Pancreas (tissue), 10 donors: ENCODE results near the gene KCNC4. TPM values are rescaled to one million over a fixed set of nuclear protein-coding genes. Genes with fewer than 3 reads are reported as not detected.
A peak's percentile ranks its signal among the peaks of the same experiment; 100 is the strongest.

ENCODE experiments used
- ATAC-seq, 4 donors: fragments of 200-7000 bp; cut with Tn5 transposase; one replicate each; pipeline versions ENCODE4 v1.8.0 to v1.9.1; 2020; ENCODE audit warnings: mild to moderate bottlenecking in 4 of 4, moderate library complexity in 4 of 4
- DNase-seq, 6 donors: peaks; one replicate each; pipeline ENCODE4 v3.0.0-alpha.2; 2020
- FAIRE-seq: peaks from 2 replicates; lab custom pipeline; 2012; peaks lifted over from hg19 to GRCh38; lab: Jason Lieb, UNC
- H3K27ac ChIP-seq, 4 donors: fragments of 200-600 bp; sonication (generic); 1 replicate in 3 of 4; 2 replicates in 1 of 4; pipeline versions ENCODE4 v1.5.0 to v1.8.0; 2020
- H3K27me3 ChIP-seq, 4 donors: fragments of 200-600 bp; one replicate each; pipeline ENCODE4 v1.8.0; 2021
- H3K36me3 ChIP-seq, 3 donors: fragments of 200-600 bp; sonication (generic) in 1 of 3; one replicate each; pipeline versions ENCODE4 v1.5.0 to v1.8.0; 2020 to 2021
- H3K4me1 ChIP-seq, 3 donors: fragments of 200-600 bp; one replicate each; pipeline ENCODE4 v1.8.0; 2021
- H3K4me3 ChIP-seq, 4 donors: fragments of 200-600 bp; sonication (generic) in 2 of 4; one replicate each; pipeline versions ENCODE4 v1.5.0 to v1.8.0; 2020 to 2021
- H3K9me3 ChIP-seq, 4 donors: fragments of 200-600 bp; one replicate each; pipeline ENCODE4 v1.8.0; 2021
- WGBS, 2 donors: extraction: QIAGEN DNeasy Blood & Tissue Kit; methylation state at CpG; one replicate each; pipeline ENCODE4 v1.1.7; 2013; 5-methylcytosine and 5-hydroxymethylcytosine counted together
- intact Hi-C, 3 donors: fragments of 100-400 bp; cut with DNase I; formaldehyde crosslinking; loops; one replicate each; pipeline versions ENCODE4 v1.11.1 to v1.14.2; 2022
- polyA plus RNA-seq, 2 donors: library from polyadenylated mRNA; stranded (reverse); fragments of 200-250 nt; gene quantifications; one replicate each; pipeline ENCODE4 v1.2.3, GENCODE V29; 2013
- total RNA-seq, 6 donors: library from RNA; stranded (reverse); fragmentation: NEBNext Ultra II Directional in 4 of 6; extraction: Animal tissue kit (Norgen Biotek cat#: 25700) in 4 of 6; gene quantifications; one replicate each; pipeline versions ENCODE4 v1.2.1 to v1.2.4, GENCODE V29; 2021 to 2023
- TF ChIP-seq, protein P1 (sequence below), 4 donors: fragments of 200-600 bp; sonication (generic) in 3 of 4; IDR thresholded peaks; one replicate each; pipeline versions ENCODE4 v1.5.0 to v1.8.0; 2021; ENCODE audit warnings: antibody characterized with exemption in 4 of 4
- donor health status: healthy with polysubstance abuse.
- donor health status: DM: no; HTN: no; CAD: no; lungs with moderate emphysema.
- donor health status: DM: no; HTN: no; CAD: no.
- donor health status: control.
- donor health status: control.
- donor health status: Bipolar disorder and iron deficiency.
- donor health status: DM: yes; HTN: yes; CAD: no.
- donor health status: DM: no; HTN: no; CAD: no.
- donor health status: DM: no; HTN: no; CAD: no.
- donor health status: DM: yes; HTN: yes; CAD: no.

KCNC4 gene
- total and polyA plus RNA-seq, 8 donors, result 5.4 to 18.6 (median 9.5) TPM

DNA sequence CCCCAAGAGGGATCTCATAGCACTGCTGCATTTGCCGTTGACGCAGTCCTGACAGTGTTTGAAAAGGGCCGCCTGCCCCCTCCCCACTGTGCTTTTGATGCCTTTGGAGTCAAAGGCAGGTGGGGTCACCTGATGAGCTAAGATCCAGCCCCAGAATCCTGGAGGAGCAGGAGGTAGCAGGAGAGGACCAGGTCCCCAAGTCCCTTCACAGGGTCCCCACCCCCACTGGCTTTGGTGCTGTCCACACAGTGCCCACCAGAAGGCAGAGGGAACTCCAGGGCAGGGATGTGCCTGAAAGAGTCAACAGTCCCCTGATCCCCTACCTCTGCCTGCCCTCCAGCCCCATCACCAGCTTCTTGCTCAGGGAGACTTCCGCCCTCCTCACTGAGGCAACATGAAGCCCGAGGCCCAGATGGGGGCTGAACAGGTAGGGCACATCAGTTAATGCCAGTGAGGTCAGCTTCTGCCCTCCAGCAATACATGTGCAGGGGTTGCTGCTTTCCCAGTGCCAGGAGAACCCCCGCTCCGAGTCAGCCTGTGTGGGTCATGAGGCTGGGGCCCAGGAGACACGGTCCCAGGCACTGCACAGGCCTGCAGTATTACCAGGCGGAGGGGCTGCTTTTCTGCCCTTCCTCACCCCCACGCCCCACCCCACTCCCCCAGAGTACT lies 8.8 kb upstream of the KCNC4 start:
- Histone ChIP-seq H3K9me3 (no peaks in the 10 kb centered on the region), H3K4me3 (no peak overlapping the region), H3K36me3 (no peaks in the 10 kb centered on the region), H3K27me3 (no peaks in the 10 kb centered on the region), H3K27ac (no peak overlapping the region), H3K4me1 (peaks cover 0 to 5% (median 2%) of the 10 kb centered on the region in 3 donors)
- TF ChIP-seq, protein P1, sequence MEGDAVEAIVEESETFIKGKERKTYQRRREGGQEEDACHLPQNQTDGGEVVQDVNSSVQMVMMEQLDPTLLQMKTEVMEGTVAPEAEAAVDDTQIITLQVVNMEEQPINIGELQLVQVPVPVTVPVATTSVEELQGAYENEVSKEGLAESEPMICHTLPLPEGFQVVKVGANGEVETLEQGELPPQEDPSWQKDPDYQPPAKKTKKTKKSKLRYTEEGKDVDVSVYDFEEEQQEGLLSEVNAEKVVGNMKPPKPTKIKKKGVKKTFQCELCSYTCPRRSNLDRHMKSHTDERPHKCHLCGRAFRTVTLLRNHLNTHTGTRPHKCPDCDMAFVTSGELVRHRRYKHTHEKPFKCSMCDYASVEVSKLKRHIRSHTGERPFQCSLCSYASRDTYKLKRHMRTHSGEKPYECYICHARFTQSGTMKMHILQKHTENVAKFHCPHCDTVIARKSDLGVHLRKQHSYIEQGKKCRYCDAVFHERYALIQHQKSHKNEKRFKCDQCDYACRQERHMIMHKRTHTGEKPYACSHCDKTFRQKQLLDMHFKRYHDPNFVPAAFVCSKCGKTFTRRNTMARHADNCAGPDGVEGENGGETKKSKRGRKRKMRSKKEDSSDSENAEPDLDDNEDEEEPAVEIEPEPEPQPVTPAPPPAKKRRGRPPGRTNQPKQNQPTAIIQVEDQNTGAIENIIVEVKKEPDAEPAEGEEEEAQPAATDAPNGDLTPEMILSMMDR (IDR thresholded peaks at IDR 0.05), result no peak
- peak in 1 of 6 donors; percentile 47 for DNase-seq
- no peak for FAIRE-seq
- intact Hi-C loops, result loop anchor here (5.0 to 10.0 kb wide), 4 partner anchors 254 to 294 kb away; partner anchors contain the start of gene PROK1 (in 1 of the 3)
- no peak for ATAC-seq
- 72 to 75% methylated on average over 9 to 10 of the region's 10 CpGs for WGBS, 2 donors

DNA sequence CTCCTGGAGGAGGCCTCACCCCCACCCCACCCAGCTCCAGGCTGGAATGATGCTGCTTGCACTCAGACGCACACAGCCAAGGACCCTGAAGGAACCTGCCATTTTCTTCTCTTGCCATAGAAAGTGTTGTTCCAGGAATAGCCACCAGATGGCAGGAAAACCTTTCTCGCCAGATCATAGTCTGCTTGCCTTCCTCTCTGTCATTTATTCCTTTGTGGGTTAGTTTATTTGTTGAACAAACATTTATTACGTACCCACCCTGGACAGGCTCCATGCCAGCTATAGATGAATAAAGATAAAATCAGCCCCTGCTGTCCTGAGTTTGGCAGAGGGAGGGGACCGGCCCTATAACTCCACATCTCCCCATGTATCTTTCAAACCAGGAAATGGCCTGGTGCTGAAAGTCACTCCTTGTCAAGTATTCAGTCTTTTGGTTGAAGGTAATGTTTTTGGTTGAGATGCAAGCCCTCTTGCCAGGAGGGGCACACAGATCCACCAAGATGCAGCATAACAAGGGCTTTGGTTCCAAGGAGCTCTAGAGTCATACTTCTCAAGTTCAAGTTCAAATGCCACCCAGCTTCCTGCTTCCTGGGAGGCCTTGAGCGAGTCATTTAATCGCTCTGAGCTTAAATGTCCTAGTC lies 7.0 kb upstream of the KCNC4 start:
- peaks cover 3 to 8% (median 5%) of the 10 kb centered on the region in 3 donors for H3K4me1 ChIP-seq
- no peak for FAIRE-seq
- H3K9me3 ChIP-seq, result no peaks in the 10 kb centered on the region
- 20 to 23% methylated on average over 6 of the region's 6 CpGs for WGBS, 2 donors
- H3K36me3 ChIP-seq, result no peaks in the 10 kb centered on the region
- TF ChIP-seq, protein P1 (IDR thresholded peaks at IDR 0.05), result peak; percentile 70 to 84 (median 79)
- ATAC-seq, result peak; percentile 65 to 83 (median 72)
- no peaks in the 10 kb centered on the region for H3K27me3 ChIP-seq
- peak in 4 of 6 donors; percentile 21 to 75 (median 41) for DNase-seq
- H3K27ac ChIP-seq, result peak overlapping the region in 3 of 4 donors; percentile 31 to 53 (median 40)
- intact Hi-C loops, result loop anchor here (5.0 to 10.0 kb wide), 4 partner anchors 252 to 292 kb away; partner anchors contain the start of gene PROK1 (in 1 of the 3)
- H3K4me3 ChIP-seq, result no peak overlapping the region

DNA sequence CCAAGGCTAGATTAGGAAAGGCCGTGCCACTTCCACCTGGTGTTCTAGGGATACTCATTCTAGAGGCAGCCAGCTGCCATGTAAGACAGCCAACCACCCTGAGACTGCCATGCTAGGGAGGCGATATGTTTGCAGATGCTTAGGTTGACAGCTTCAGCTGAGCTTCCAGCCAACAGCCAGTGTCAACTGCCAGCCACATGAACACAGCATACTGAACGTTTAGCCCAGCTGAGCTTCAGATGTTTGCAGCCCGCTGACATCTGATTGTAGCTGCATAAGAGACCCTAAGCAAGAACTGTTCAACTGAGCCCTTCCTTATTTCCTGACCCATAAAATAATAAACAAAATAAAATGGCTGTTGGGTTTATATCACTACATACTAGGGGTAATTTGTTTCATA lies 5.0 kb upstream of the KCNC4 start:
- Histone ChIP-seq H3K4me1 (peaks cover 19 to 24% (median 19%) of the 10 kb centered on the region in 3 donors), H3K27me3 (no peaks in the 10 kb centered on the region), H3K36me3 (no peaks in the 10 kb centered on the region), H3K9me3 (no peaks in the 10 kb centered on the region), H3K4me3 (no peak overlapping the region), H3K27ac (no peak overlapping the region)
- intact Hi-C loops, result loop anchor here in 2 of 3 donors (10.0 kb wide), 2 partner anchors 250 to 290 kb away; partner anchors contain the start of gene PROK1 (in 1 of the 2)
- no peak for DNase-seq
- WGBS, 2 donors, result 73 to 74% methylated on average over 4 of the region's 4 CpGs
- TF ChIP-seq, protein P1 (IDR thresholded peaks at IDR 0.05), result no peak
- no peak for FAIRE-seq
- no peak for ATAC-seq

DNA sequence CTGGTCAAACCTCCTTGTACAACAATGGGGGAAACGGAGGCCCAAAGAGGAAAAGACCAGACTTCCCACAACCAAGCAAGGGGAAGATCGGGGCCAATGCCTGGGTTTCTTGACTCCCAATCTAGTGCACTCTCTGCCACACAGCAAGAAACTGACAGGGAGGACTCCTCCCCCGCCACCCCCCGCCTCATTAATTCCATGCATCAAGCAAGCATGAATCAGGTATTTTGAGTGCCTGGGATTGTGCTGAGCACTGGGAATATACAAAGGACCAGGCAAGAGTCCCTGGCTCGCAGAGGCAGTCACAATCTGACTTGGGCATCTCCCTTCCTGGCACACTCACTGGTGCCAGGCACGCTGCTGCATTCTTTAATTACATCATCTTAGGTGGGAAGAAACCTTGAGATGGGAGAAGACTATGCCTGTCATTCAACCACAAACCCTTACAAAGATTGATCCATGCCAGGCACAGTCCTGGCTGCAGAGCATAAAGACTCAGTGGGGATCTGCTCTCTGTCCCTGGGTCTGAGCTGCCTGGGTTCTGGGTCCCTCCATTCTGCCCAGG lies 4.4 kb upstream of the KCNC4 start:
- no peaks in the 10 kb centered on the region for H3K27me3 ChIP-seq
- peak in 1 of 6 donors; percentile 16 for DNase-seq
- TF ChIP-seq, protein P1 (IDR thresholded peaks at IDR 0.05), result no peak
- H3K27ac ChIP-seq, result no peak overlapping the region
- H3K4me3 ChIP-seq, result no peak overlapping the region
- no peak for ATAC-seq
- WGBS, 2 donors, result 70 to 74% methylated on average over 6 of the region's 6 CpGs
- no peak for FAIRE-seq
- intact Hi-C loops, result loop anchor here (2.0 to 10.0 kb wide), 4 partner anchors 105 to 289 kb away; partner anchors contain the start of gene PROK1 (in 1 of the 3)
- no peaks in the 10 kb centered on the region for H3K9me3 ChIP-seq
- no peaks in the 10 kb centered on the region for H3K36me3 ChIP-seq
- H3K4me1 ChIP-seq, result peaks cover 19 to 24% (median 19%) of the 10 kb centered on the region in 3 donors
